ENCODE data around the gene TMPRSS3. TPM values are rescaled to one million over a fixed set of nuclear protein-coding genes. Genes with fewer than 3 reads are reported as not detected.

The TMPRSS3 gene
- total RNA-seq, 1 experiment from 2014 or later, result not detected

GRCh38 chr21:42393443-42393950, 2.4 kb downstream of the TMPRSS3 start:
- ChIA-PET POLR2A (ENCODE audit: low non-redundant PET) (no interaction called here), CTCF (no interaction called here)
- Histone ChIP-seq H3K4me1 (ENCODE audit: insufficient read depth, low read length, poor library complexity, severe bottlenecking) (peaks cover 4% of the 10 kb centered on the region), H3K9me3 (ENCODE audit: low read depth, low read length, poor library complexity, severe bottlenecking) (no peaks in the 10 kb centered on the region), H3K27ac (ENCODE audit: low read depth, low read length, poor library complexity, severe bottlenecking) (no peak overlapping the region), H3K36me3 (ENCODE audit: insufficient read depth, low read length, poor library complexity, severe bottlenecking) (no peaks in the 10 kb centered on the region), H3K27me3 (replicated peaks; ENCODE audit: insufficient read depth, low read depth, low read length, poor library complexity) (no peaks in the 10 kb centered on the region), H3K4me3 (ENCODE audit: low read depth, low read length, poor library complexity, severe bottlenecking) (no peak overlapping the region)
- no TSS peak for BruUV-seq (replicated peaks)
- DNase-seq (ENCODE audit: low spot score), result no peak
- intact Hi-C loops (cut with micrococcal nuclease; ENCODE audit: unreplicated experiment), result no loop called here
- TF ChIP-seq CTCF (conservative IDR thresholded peaks at IDR 0.05; ENCODE audit: low read depth, low read length) (no peak), EZH2 (IDR thresholded peaks at IDR 0.05; ENCODE audit: borderline replicate concordance, low read depth, low read length, poor library complexity, severe bottlenecking) (no peak)

GRCh38 chr21:42392731-42393442, 3.0 kb downstream of the TMPRSS3 start:
- no peak for TF ChIP-seq CTCF (conservative IDR thresholded peaks at IDR 0.05; ENCODE audit: low read depth, low read length)
- no peak for TF ChIP-seq EZH2 (IDR thresholded peaks at IDR 0.05; ENCODE audit: borderline replicate concordance, low read depth, low read length, poor library complexity, severe bottlenecking)
- no peaks in the 10 kb centered on the region for H3K9me3 ChIP-seq (ENCODE audit: low read depth, low read length, poor library complexity, severe bottlenecking)
- ChIA-PET CTCF (no interaction called here), POLR2A (ENCODE audit: low non-redundant PET) (no interaction called here)
- no peaks in the 10 kb centered on the region for H3K27me3 ChIP-seq (replicated peaks; ENCODE audit: insufficient read depth, low read depth, low read length, poor library complexity)
- H3K36me3 ChIP-seq (ENCODE audit: insufficient read depth, low read length, poor library complexity, severe bottlenecking), result no peaks in the 10 kb centered on the region
- BruUV-seq (replicated peaks), result no TSS peak
- intact Hi-C loops (cut with micrococcal nuclease; ENCODE audit: unreplicated experiment), result no loop called here
- peak; percentile 29 for DNase-seq (ENCODE audit: low spot score)
- no peak overlapping the region for H3K27ac ChIP-seq (ENCODE audit: low read depth, low read length, poor library complexity, severe bottlenecking)
- no peak overlapping the region for H3K4me3 ChIP-seq (ENCODE audit: low read depth, low read length, poor library complexity, severe bottlenecking)
- peaks cover 4% of the 10 kb centered on the region for H3K4me1 ChIP-seq (ENCODE audit: insufficient read depth, low read length, poor library complexity, severe bottlenecking)

- no peaks in the 10 kb centered on the region for H3K27me3 ChIP-seq (replicated peaks; ENCODE audit: insufficient read depth, low read depth, low read length, poor library complexity)
- no peak overlapping the region for H3K27ac ChIP-seq (ENCODE audit: low read depth, low read length, poor library complexity, severe bottlenecking)
- CTCF ChIA-PET, result no interaction called here
- peaks cover 7% of the 10 kb centered on the region for H3K4me1 ChIP-seq (ENCODE audit: insufficient read depth, low read length, poor library complexity, severe bottlenecking)
- no peaks in the 10 kb centered on the region for H3K9me3 ChIP-seq (ENCODE audit: low read depth, low read length, poor library complexity, severe bottlenecking)
- no TSS peak for BruUV-seq (replicated peaks)
- intact Hi-C loops (cut with micrococcal nuclease; ENCODE audit: unreplicated experiment), result no loop called here
- DNase-seq (ENCODE audit: low spot score), result no peak
- H3K4me3 ChIP-seq (ENCODE audit: low read depth, low read length, poor library complexity, severe bottlenecking), result no peak overlapping the region
- POLR2A ChIA-PET (ENCODE audit: low non-redundant PET), result no interaction called here
- no peaks in the 10 kb centered on the region for H3K36me3 ChIP-seq (ENCODE audit: insufficient read depth, low read length, poor library complexity, severe bottlenecking)
- no peak for TF ChIP-seq EZH2 (IDR thresholded peaks at IDR 0.05; ENCODE audit: borderline replicate concordance, low read depth, low read length, poor library complexity, severe bottlenecking)
- TF ChIP-seq CTCF (conservative IDR thresholded peaks at IDR 0.05; ENCODE audit: low read depth, low read length), result no peak
Observed at GRCh38 chr21:42391297-42391696, 4.6 kb downstream of the TMPRSS3 start.
